Liver (tissue), 9 donors: Measurements from ENCODE around the gene RSRC1. TPM values are rescaled to one million over a fixed set of nuclear protein-coding genes. Genes with fewer than 3 reads are reported as not detected.

Source experiments
- DNase-seq: peaks from one replicate; pipeline ENCODE4 v3.0.0-alpha.2; 2017; ENCODE audit warnings: low spot score
- H3K27ac ChIP-seq, 2 donors: one replicate each; pipeline ENCODE4 v1.7.0; 2013; ENCODE audit warnings: inconsistent platforms in 2 of 2, low read length in 2 of 2, control low read depth in 1 of 2, low read depth in 1 of 2, mild to moderate bottlenecking in 1 of 2
- H3K27me3 ChIP-seq, 4 donors: one replicate each; pipeline versions ENCODE4 v1.6.1 to v1.7.0; 2013; ENCODE audit warnings: low read length in 3 of 4, inconsistent platforms in 1 of 4, mild to moderate bottlenecking in 1 of 4, moderate library complexity in 1 of 4; ENCODE audit not compliant: control insufficient read depth in 4 of 4, insufficient read depth in 4 of 4
- H3K36me3 ChIP-seq, 4 donors: one replicate each; pipeline versions ENCODE4 v1.6.1 to v1.7.0; 2013; ENCODE audit warnings: low read length in 3 of 4, mild to moderate bottlenecking in 3 of 4, low read depth in 1 of 4, moderate library complexity in 1 of 4; ENCODE audit not compliant: control insufficient read depth in 4 of 4, insufficient read depth in 3 of 4
- H3K4me1 ChIP-seq, 4 donors: one replicate each; pipeline versions ENCODE4 v1.6.1 to v1.7.0; 2013; ENCODE audit warnings: low read length in 3 of 4, mild to moderate bottlenecking in 3 of 4, moderate library complexity in 1 of 4; ENCODE audit not compliant: control insufficient read depth in 4 of 4, insufficient read depth in 4 of 4
- H3K4me3 ChIP-seq, 3 donors: one replicate each; pipeline versions ENCODE4 v1.6.1 to v1.7.0; 2013; ENCODE audit warnings: low read length in 3 of 3, control low read depth in 1 of 3, low read depth in 1 of 3, mild to moderate bottlenecking in 1 of 3
- H3K9ac ChIP-seq, 2 donors: one replicate each; pipeline ENCODE4 v1.7.0; 2013; ENCODE audit warnings: low read length in 2 of 2, mild to moderate bottlenecking in 2 of 2, moderate library complexity in 2 of 2, control low read depth in 1 of 2, low read depth in 1 of 2
- H3K9me3 ChIP-seq, 4 donors: one replicate each; pipeline versions ENCODE4 v1.6.1 to v1.7.0; 2013; ENCODE audit warnings: low read length in 3 of 4; ENCODE audit not compliant: control insufficient read depth in 4 of 4
- ATF3 ChIP-seq: IDR thresholded peaks from 2 replicates; pipeline ENCODE4 v1.6.1; 2016; ENCODE audit warnings: antibody characterized with exemption
- CTCF ChIP-seq: fragments of 150-350 bp; IDR thresholded peaks from 2 replicates; pipeline ENCODE4 v1.5.1; 2017; ENCODE audit warnings: improper control_type of control experiment, low read depth, low read length; ENCODE audit not compliant: missing input control
- EGR1 ChIP-seq, 2 donors: IDR thresholded peaks; 2 replicates each; pipeline ENCODE4 v1.6.1; 2016 to 2018; ENCODE audit warnings: antibody characterized with exemption in 2 of 2, low read depth in 2 of 2
- FOXA1 ChIP-seq: IDR thresholded peaks from 2 replicates; pipeline ENCODE4 v1.6.1; 2016; ENCODE audit warnings: antibody characterized with exemption
- FOXA2 ChIP-seq: IDR thresholded peaks from 2 replicates; pipeline ENCODE4 v1.6.1; 2016; ENCODE audit warnings: antibody characterized with exemption
- GABPA ChIP-seq, 2 donors: IDR thresholded peaks in 1 of 2; conservative IDR thresholded peaks in 1 of 2; 2 replicates each; pipeline ENCODE4 v1.6.1; 2016; ENCODE audit warnings: antibody characterized with exemption in 2 of 2, mild to moderate bottlenecking in 1 of 2, moderate library complexity in 1 of 2
- HNF4A ChIP-seq, 2 donors: conservative IDR thresholded peaks; 2 replicates each; pipeline ENCODE4 v1.6.1; 2016; ENCODE audit warnings: antibody characterized with exemption in 2 of 2, mild to moderate bottlenecking in 2 of 2
- HNF4G ChIP-seq: IDR thresholded peaks from 2 replicates; pipeline ENCODE4 v1.6.1; 2016; ENCODE audit warnings: antibody characterized with exemption
- JUND ChIP-seq, 2 donors: IDR thresholded peaks; 2 replicates each; pipeline ENCODE4 v1.6.1; 2016; ENCODE audit warnings: antibody characterized with exemption in 2 of 2
- NR2F2 ChIP-seq: IDR thresholded peaks from 2 replicates; pipeline ENCODE4 v1.6.1; 2016; ENCODE audit warnings: antibody characterized with exemption
- RAD21 ChIP-seq, 2 donors: IDR thresholded peaks; 2 replicates each; pipeline ENCODE4 v1.6.1; 2016; ENCODE audit warnings: antibody characterized with exemption in 2 of 2, mild to moderate bottlenecking in 2 of 2
- REST ChIP-seq: IDR thresholded peaks from 2 replicates; pipeline ENCODE4 v1.6.1; 2016; ENCODE audit warnings: antibody characterized with exemption, mild to moderate bottlenecking
- RXRA ChIP-seq, 2 donors: IDR thresholded peaks; 2 replicates each; pipeline ENCODE4 v1.6.1; 2017 to 2018; ENCODE audit warnings: antibody characterized with exemption in 2 of 2, mild to moderate bottlenecking in 1 of 2
- SP1 ChIP-seq: IDR thresholded peaks from 2 replicates; pipeline ENCODE4 v1.6.1; 2018; ENCODE audit warnings: antibody characterized with exemption, mild to moderate bottlenecking
- TAF1 ChIP-seq: conservative IDR thresholded peaks from 2 replicates; pipeline ENCODE4 v1.6.1; 2016; ENCODE audit warnings: antibody characterized with exemption, mild to moderate bottlenecking
- YY1 ChIP-seq: IDR thresholded peaks from 2 replicates; pipeline ENCODE4 v1.6.1; 2016; ENCODE audit warnings: antibody characterized with exemption, mild to moderate bottlenecking
- WGBS: extraction: QIAGEN DNeasy Blood & Tissue Kit; methylation state at CpG from one replicate; pipeline ENCODE4 v1.1.7; 2013; 5-methylcytosine and 5-hydroxymethylcytosine counted together
- polyA plus RNA-seq, 2 donors: library from polyadenylated mRNA; stranded (reverse) in 1 of 2; unstranded in 1 of 2; fragments of 200-250 nt in 1 of 2; fragments of >200 nt in 1 of 2; fragmentation: Nextera tagmentation in 1 of 2; extraction: Ambion mirVana in 1 of 2; gene quantifications; one replicate each; pipeline versions ENCODE4 v1.2.1 to v1.2.3, GENCODE V29; 2013 to 2015
- total RNA-seq, 2 donors: library from RNA; depleted of rRNA; stranded (reverse); fragments of >200 nt; gene quantifications; one replicate each; pipeline ENCODE4 v1.2.3, GENCODE V29; 2014
- TF ChIP-seq, protein P1 (sequence below): IDR thresholded peaks from 2 replicates; pipeline ENCODE4 v1.6.1; 2016; ENCODE audit warnings: antibody characterized with exemption
- TF ChIP-seq, protein P2 (sequence below): IDR thresholded peaks from 2 replicates; pipeline ENCODE4 v1.6.1; 2016; ENCODE audit warnings: antibody characterized with exemption
- donor health status: healthy.
- donor health status: healthy.
- donor health status: healthy.
- donor health status: healthy.
- donor health status: healthy.

Gene RSRC1
- total and polyA plus RNA-seq, 4 donors, result 7.2 to 30.3 (median 20.7) TPM

GRCh38 chr3:158313338-158313927, 203.5 kb downstream of the RSRC1 start:
- 54% methylated on average over 3 of the region's 3 CpGs for WGBS
- H3K36me3 ChIP-seq, result peaks cover 0 to 1% (median 0%) of the 10 kb centered on the region in 4 donors
- H3K4me3 ChIP-seq, result no peak overlapping the region
- no peak for DNase-seq
- H3K27ac ChIP-seq, result no peak overlapping the region
- no peaks in the 10 kb centered on the region for H3K27me3 ChIP-seq
- TF ChIP-seq RXRA (IDR thresholded peaks at IDR 0.05), result no peak
- no peak for TF ChIP-seq EGR1 (IDR thresholded peaks at IDR 0.05; ENCODE audit: low read depth in 2 of 2)
- TF ChIP-seq FOXA1, result no peak
- peak in 1 of 2 donors; percentile 28 for TF ChIP-seq RAD21 (IDR thresholded peaks at IDR 0.05)
- TF ChIP-seq ATF3, result no peak
- TF ChIP-seq NR2F2, result no peak
- TF ChIP-seq CTCF, result peak; percentile 12
- no peak for TF ChIP-seq HNF4G
- no peaks in the 10 kb centered on the region for H3K9me3 ChIP-seq
- no peak overlapping the region for H3K9ac ChIP-seq
- no peaks in the 10 kb centered on the region for H3K4me1 ChIP-seq

- H3K9me3 ChIP-seq, result no peaks in the 10 kb centered on the region
- H3K27me3 ChIP-seq, result no peaks in the 10 kb centered on the region
- TF ChIP-seq CTCF, result no peak
- no peak for TF ChIP-seq FOXA2
- TF ChIP-seq ATF3, result no peak
- TF ChIP-seq HNF4A (conservative IDR thresholded peaks at IDR 0.05), result no peak
- TF ChIP-seq, protein P1, sequence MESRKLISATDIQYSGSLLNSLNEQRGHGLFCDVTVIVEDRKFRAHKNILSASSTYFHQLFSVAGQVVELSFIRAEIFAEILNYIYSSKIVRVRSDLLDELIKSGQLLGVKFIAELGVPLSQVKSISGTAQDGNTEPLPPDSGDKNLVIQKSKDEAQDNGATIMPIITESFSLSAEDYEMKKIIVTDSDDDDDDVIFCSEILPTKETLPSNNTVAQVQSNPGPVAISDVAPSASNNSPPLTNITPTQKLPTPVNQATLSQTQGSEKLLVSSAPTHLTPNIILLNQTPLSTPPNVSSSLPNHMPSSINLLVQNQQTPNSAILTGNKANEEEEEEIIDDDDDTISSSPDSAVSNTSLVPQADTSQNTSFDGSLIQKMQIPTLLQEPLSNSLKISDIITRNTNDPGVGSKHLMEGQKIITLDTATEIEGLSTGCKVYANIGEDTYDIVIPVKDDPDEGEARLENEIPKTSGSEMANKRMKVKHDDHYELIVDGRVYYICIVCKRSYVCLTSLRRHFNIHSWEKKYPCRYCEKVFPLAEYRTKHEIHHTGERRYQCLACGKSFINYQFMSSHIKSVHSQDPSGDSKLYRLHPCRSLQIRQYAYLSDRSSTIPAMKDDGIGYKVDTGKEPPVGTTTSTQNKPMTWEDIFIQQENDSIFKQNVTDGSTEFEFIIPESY, result no peak
- no peak for TF ChIP-seq TAF1
- no peak for TF ChIP-seq GABPA (IDR thresholded peaks at IDR 0.05 in 1 of 2, conservative IDR thresholded peaks at IDR 0.05 in 1 of 2)
- no peak for TF ChIP-seq EGR1 (IDR thresholded peaks at IDR 0.05; ENCODE audit: low read depth in 2 of 2)
- TF ChIP-seq RAD21 (IDR thresholded peaks at IDR 0.05), result no peak
- TF ChIP-seq YY1, result no peak
- TF ChIP-seq, protein P2, sequence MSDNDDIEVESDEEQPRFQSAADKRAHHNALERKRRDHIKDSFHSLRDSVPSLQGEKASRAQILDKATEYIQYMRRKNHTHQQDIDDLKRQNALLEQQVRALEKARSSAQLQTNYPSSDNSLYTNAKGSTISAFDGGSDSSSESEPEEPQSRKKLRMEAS, result no peak
- no peak for TF ChIP-seq JUND (IDR thresholded peaks at IDR 0.05)
- TF ChIP-seq REST, result no peak
- TF ChIP-seq RXRA (IDR thresholded peaks at IDR 0.05), result no peak
- TF ChIP-seq FOXA1, result no peak
- no peak for TF ChIP-seq NR2F2
- TF ChIP-seq HNF4G, result no peak
- TF ChIP-seq SP1, result no peak
- no peaks in the 10 kb centered on the region for H3K4me1 ChIP-seq
- peaks cover 0 to 1% (median 0%) of the 10 kb centered on the region in 4 donors for H3K36me3 ChIP-seq
- no peak overlapping the region for H3K4me3 ChIP-seq
- WGBS, result 98% methylated on average over 6 of the region's 6 CpGs
- H3K9ac ChIP-seq, result no peak overlapping the region
- H3K27ac ChIP-seq, result no peak overlapping the region
- DNase-seq, result no peak
Measured at GRCh38 chr3:158314426-158315357, 204.8 kb downstream of the RSRC1 start.
